Measurements from ENCODE around the gene SWI5. TPM values are rescaled to one million over a fixed set of nuclear protein-coding genes. Genes with fewer than 3 reads are reported as not detected.

Gene SWI5
- total RNA-seq, 1 donor = 31.1 TPM

DNA sequence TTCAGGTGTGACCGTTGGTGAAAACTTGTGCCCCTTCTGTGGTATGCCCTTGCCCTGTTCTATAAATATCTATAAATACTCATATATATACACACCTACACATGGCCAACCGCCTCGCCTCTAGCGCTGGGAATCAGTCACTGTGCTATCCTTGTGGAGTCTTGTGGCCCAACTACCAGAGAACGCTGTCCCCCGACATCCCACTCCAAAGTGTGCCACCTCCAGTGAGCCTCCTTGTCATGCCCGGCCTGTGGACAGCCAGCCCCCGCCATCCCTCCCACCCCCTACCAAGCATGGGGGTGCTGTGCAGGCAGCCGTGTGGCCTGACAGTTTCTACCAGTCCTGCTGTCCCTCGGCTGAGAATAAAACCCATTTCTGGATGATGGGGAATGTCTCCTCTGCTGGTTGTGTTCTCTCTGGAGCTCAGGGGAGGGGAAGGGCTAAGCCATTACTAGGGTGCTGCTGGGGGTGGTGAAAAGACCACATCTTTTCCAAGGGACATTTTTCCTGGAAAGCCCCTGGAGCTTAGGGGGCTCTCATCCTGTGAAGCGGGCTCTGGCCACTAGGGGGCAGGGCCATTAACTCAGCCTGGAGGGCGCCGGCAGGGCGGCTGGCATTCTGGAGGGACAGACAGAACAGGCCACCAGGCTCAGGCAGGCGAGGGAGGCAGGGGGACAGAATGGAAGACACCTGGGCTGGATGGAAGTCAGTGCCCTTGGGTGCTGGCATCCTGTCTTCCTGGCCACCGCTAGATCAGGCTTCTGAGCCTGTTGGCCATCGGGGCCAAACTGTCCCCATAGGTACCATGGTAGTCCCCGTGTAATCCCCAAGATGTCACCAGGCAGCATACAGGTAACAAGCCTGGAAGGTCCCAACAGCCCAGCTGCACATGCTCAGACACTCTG lies 21.0 kb upstream of the SWI5 start:
- TF ChIP-seq CTCF (IDR thresholded peaks at IDR 0.05; ENCODE audit: insufficient read depth, low read depth, low read length) = peak; percentile 89

GRCh38 chr9:128257086-128257825 lies 18.8 kb upstream of the SWI5 start:
- DNase-seq (ENCODE audit: low read depth) = no peak

More for the DNA sequence above, 21.0 kb upstream of the SWI5 start:
- H3K4me3 ChIP-seq (ENCODE audit: low read depth, low read length) = no peak overlapping the region
- peak; percentile 56 for DNase-seq (ENCODE audit: low read depth)

GRCh38 chr9:128257907-128258306 lies 18.2 kb upstream of the SWI5 start:
- no peak for DNase-seq (ENCODE audit: low read depth)
- H3K4me3 ChIP-seq (ENCODE audit: low read depth, low read length) = no peak overlapping the region
- no peak for TF ChIP-seq CTCF (IDR thresholded peaks at IDR 0.05; ENCODE audit: insufficient read depth, low read depth, low read length)

More at GRCh38 chr9:128257086-128257825, 18.8 kb upstream of the SWI5 start:
- no peak overlapping the region for H3K4me3 ChIP-seq (ENCODE audit: low read depth, low read length)
- no peak for TF ChIP-seq CTCF (IDR thresholded peaks at IDR 0.05; ENCODE audit: insufficient read depth, low read depth, low read length)

GRCh38 chr9:128258326-128258725 lies 17.8 kb upstream of the SWI5 start:
- DNase-seq (ENCODE audit: low read depth) = no peak

DNA sequence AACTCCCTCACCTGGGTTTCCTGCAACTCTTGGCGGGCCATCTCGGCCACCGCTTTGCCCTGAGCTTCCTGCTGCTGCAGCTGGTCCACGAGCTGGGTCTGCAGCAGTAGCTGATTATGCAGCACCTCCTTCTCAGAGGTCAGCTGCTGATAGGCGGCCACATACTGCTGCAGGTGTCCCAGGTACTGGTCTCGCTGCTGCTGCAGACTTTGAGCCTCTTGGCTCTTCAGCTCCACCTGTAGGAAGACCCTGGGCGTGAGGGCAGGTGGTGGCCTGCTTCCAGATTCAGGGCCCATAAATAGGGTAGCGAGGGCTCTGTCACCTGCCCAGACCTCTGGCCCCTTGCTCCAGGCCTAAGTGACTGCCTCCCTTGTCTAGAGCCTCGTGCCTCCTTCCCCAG lies 16.9 kb upstream of the SWI5 start:
- no peak for TF ChIP-seq CTCF (IDR thresholded peaks at IDR 0.05; ENCODE audit: insufficient read depth, low read depth, low read length)
- no peak for DNase-seq (ENCODE audit: low read depth)
- no peak overlapping the region for H3K4me3 ChIP-seq (ENCODE audit: low read depth, low read length)

More at GRCh38 chr9:128258326-128258725, 17.8 kb upstream of the SWI5 start:
- TF ChIP-seq CTCF (IDR thresholded peaks at IDR 0.05; ENCODE audit: insufficient read depth, low read depth, low read length) = no peak
- no peak overlapping the region for H3K4me3 ChIP-seq (ENCODE audit: low read depth, low read length)

DNA sequence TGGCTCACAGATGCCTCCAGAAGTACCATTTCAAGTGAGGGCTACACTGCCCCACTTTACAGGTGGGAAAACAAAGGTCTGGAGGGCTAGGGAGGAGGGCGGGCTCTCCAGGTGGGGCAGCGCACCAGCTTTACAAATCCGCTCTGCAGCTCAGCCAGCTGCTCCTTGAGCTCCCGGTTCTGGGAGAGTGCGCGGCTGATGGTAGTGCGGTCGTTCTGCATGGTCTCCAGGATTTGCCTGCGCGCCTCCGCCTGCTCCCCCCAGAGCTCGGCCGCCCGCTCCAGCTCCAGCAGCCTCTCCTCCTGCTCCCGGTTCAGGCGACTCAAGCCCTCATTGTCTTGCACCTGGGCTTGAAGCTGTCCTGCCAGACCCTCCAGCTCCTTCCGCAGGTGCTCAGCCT lies 15.7 kb upstream of the SWI5 start:
- no peak overlapping the region for H3K4me3 ChIP-seq (ENCODE audit: low read depth, low read length)
- no peak for DNase-seq (ENCODE audit: low read depth)
- no peak for TF ChIP-seq CTCF (IDR thresholded peaks at IDR 0.05; ENCODE audit: insufficient read depth, low read depth, low read length)
